Smooth muscle cell (in vitro differentiated cells): ENCODE results near the gene MYZAP. TPM values are rescaled to one million over a fixed set of nuclear protein-coding genes. Genes with fewer than 3 reads are reported as not detected.

Experiments
- DNase-seq: peaks from one replicate; lab custom pipeline; 2025; ENCODE audit not compliant: unreplicated experiment; lab: John Stamatoyannopoulos, UW
- H2AFZ ChIP-seq: fragments of 200-600 bp; sonication (generic); 2 replicates; pipeline ENCODE4 v1.6.0; 2016; ENCODE audit warnings: antibody characterized with exemption, low read depth, mild to moderate bottlenecking
- H3F3A ChIP-seq: fragments of 200-600 bp; sonication (generic); 2 replicates; pipeline ENCODE4 v1.6.0; 2017; ENCODE audit warnings: antibody characterized with exemption, low read depth
- H3K27ac ChIP-seq: fragments of 200-600 bp; sonication (generic); 2 replicates; pipeline ENCODE4 v1.5.1; 2016; ENCODE audit warnings: low read depth, mild to moderate bottlenecking
- H3K27me3 ChIP-seq: fragments of 200-600 bp; sonication (generic); 2 replicates; pipeline ENCODE4 v1.6.1; 2016; ENCODE audit warnings: low read depth, mild to moderate bottlenecking
- H3K36me3 ChIP-seq: fragments of 200-600 bp; sonication (generic); 2 replicates; pipeline ENCODE4 v1.5.1; 2016; ENCODE audit warnings: low read depth
- H3K4me1 ChIP-seq: fragments of 200-600 bp; sonication (generic); 2 replicates; pipeline ENCODE4 v1.5.1; 2016; ENCODE audit warnings: low read depth
- H3K4me2 ChIP-seq: fragments of 200-600 bp; sonication (generic); 2 replicates; pipeline ENCODE4 v1.6.0; 2016; ENCODE audit warnings: mild to moderate bottlenecking
- H3K4me3 ChIP-seq: fragments of 200-600 bp; sonication (generic); 2 replicates; pipeline ENCODE4 v1.5.1; 2016; ENCODE audit warnings: mild to moderate bottlenecking
- H3K79me2 ChIP-seq: fragments of 200-600 bp; sonication (generic); 2 replicates; pipeline ENCODE4 v1.6.0; 2016; ENCODE audit warnings: low read depth, mild to moderate bottlenecking
- H3K9ac ChIP-seq: fragments of 200-600 bp; sonication (generic); 2 replicates; pipeline ENCODE4 v1.6.0; 2016; ENCODE audit warnings: low read depth
- H3K9me3 ChIP-seq: fragments of 200-600 bp; sonication (generic); replicated peaks from 2 replicates; pipeline ENCODE4 v1.5.1; 2016; ENCODE audit warnings: low read depth
- H4K20me1 ChIP-seq: fragments of 200-600 bp; sonication (generic); 2 replicates; pipeline ENCODE4 v1.6.0; 2016; ENCODE audit warnings: low read depth
- CTCF ChIP-seq: fragments of 200-600 bp; sonication (generic); IDR thresholded peaks from 2 replicates; pipeline ENCODE4 v1.5.1; 2017; ENCODE audit warnings: borderline replicate concordance, mild to moderate bottlenecking, antibody characterized with exemption; ENCODE audit not compliant: insufficient read depth, poor library complexity, severe bottlenecking
- WGBS: methylation state at CpG from one replicate; pipeline ENCODE4 v1.1.7; 2016; ENCODE audit warnings: low lambda C conversion rate; 5-methylcytosine and 5-hydroxymethylcytosine counted together
- polyA plus RNA-seq: library from polyadenylated mRNA; unstranded; fragments of >200 nt; fragmentation: Nextera tagmentation; extraction: Ambion mirVana; gene quantifications from 2 replicates; pipeline ENCODE4 v1.2.1, GENCODE V29; 2016
- total RNA-seq: library from RNA; depleted of rRNA; stranded (reverse); fragments of >200 nt; gene quantifications from 2 replicates; pipeline ENCODE4 v1.2.3, GENCODE V29; 2014

MYZAP gene
- total and polyA plus RNA-seq, 2 experiments from 2014 or later = 0.09 to 0.65 TPM

GRCh38 chr15:57640930-57641682 lies 49.4 kb downstream of the MYZAP start:
- H3K36me3 ChIP-seq = no peaks in the 10 kb centered on the region
- no peak overlapping the region for H3K4me2 ChIP-seq
- WGBS = 65% methylated on average over 8 of the region's 8 CpGs
- H3K4me1 ChIP-seq = no peaks in the 10 kb centered on the region
- peak; percentile 30 for TF ChIP-seq CTCF
- H3K9ac ChIP-seq = no peak overlapping the region
- H2AFZ ChIP-seq = no peak overlapping the region
- H3K27ac ChIP-seq = no peak overlapping the region
- no peaks in the 10 kb centered on the region for H3K27me3 ChIP-seq
- no peaks in the 10 kb centered on the region for H3F3A ChIP-seq
- DNase-seq = no peak
- no peaks in the 10 kb centered on the region for H3K79me2 ChIP-seq
- no peaks in the 10 kb centered on the region for H4K20me1 ChIP-seq
- H3K9me3 ChIP-seq = no peaks in the 10 kb centered on the region
- H3K4me3 ChIP-seq = no peak overlapping the region

- no peak for TF ChIP-seq CTCF
- Histone ChIP-seq H4K20me1 (no peaks in the 10 kb centered on the region), H2AFZ (no peak overlapping the region), H3K27ac (no peak overlapping the region), H3F3A (no peaks in the 10 kb centered on the region), H3K4me2 (no peak overlapping the region), H3K79me2 (no peaks in the 10 kb centered on the region), H3K9me3 (no peaks in the 10 kb centered on the region), H3K9ac (no peak overlapping the region), H3K4me3 (no peak overlapping the region), H3K4me1 (no peaks in the 10 kb centered on the region), H3K27me3 (no peaks in the 10 kb centered on the region), H3K36me3 (no peaks in the 10 kb centered on the region)
- DNase-seq = no peak
- WGBS = 95% methylated on average over 4 of the region's 4 CpGs
Observed at GRCh38 chr15:57643826-57644225, 52.1 kb downstream of the MYZAP start.

GRCh38 chr15:57646087-57646486 lies 54.4 kb downstream of the MYZAP start:
- Histone ChIP-seq H3K9ac (no peak overlapping the region), H3F3A (no peaks in the 10 kb centered on the region), H3K4me3 (no peak overlapping the region), H2AFZ (no peak overlapping the region), H3K27ac (no peak overlapping the region), H3K79me2 (no peaks in the 10 kb centered on the region), H3K4me2 (no peak overlapping the region), H4K20me1 (no peaks in the 10 kb centered on the region), H3K4me1 (no peaks in the 10 kb centered on the region), H3K27me3 (no peaks in the 10 kb centered on the region), H3K9me3 (no peaks in the 10 kb centered on the region), H3K36me3 (no peaks in the 10 kb centered on the region)
- TF ChIP-seq CTCF = no peak
- 88% methylated on average over 5 of the region's 5 CpGs for WGBS
- DNase-seq = no peak

GRCh38 chr15:57647071-57647790 lies 55.5 kb downstream of the MYZAP start:
- Histone ChIP-seq H3K9ac (no peak overlapping the region), H3K27me3 (no peaks in the 10 kb centered on the region), H2AFZ (no peak overlapping the region), H4K20me1 (no peaks in the 10 kb centered on the region), H3K36me3 (no peaks in the 10 kb centered on the region), H3K9me3 (no peaks in the 10 kb centered on the region), H3K4me1 (no peaks in the 10 kb centered on the region), H3K4me2 (no peak overlapping the region), H3F3A (no peaks in the 10 kb centered on the region), H3K4me3 (no peak overlapping the region), H3K27ac (no peak overlapping the region), H3K79me2 (no peaks in the 10 kb centered on the region)
- WGBS = 88% methylated on average over 6 of the region's 6 CpGs
- TF ChIP-seq CTCF = no peak
- no peak for DNase-seq
